Endothelial cell of umbilical vein (primary cell): ENCODE results near the gene CHCHD4. TPM values are rescaled to one million over a fixed set of nuclear protein-coding genes. Genes with fewer than 3 reads are reported as not detected.
A peak's percentile ranks its signal among the peaks of the same experiment; 100 is the strongest.

Experiments used
- BruUV-seq: library from RNA; stranded (reverse); fragments of 400-500 nt; replicated peaks from 2 replicates; lab custom pipeline; 2021; lab: Mats Ljungman, UMichigan
- CTCF ChIA-PET: fragments of 300-600, 350-600 bp; sonication (Branson Sonifier 250); formaldehyde crosslinking; loops from one replicate; lab custom pipeline; 2021; ENCODE audit warnings: antibody characterized with exemption, inconsistent platforms; lab: Charles Lee
- POLR2A ChIA-PET: fragments of 300-600, 350-600 bp; sonication (Branson Sonifier 250); formaldehyde crosslinking; loops from one replicate; lab custom pipeline; 2021; ENCODE audit warnings: antibody characterized with exemption, inconsistent platforms; lab: Charles Lee
- DNase-seq: peaks from one replicate; pipeline ENCODE4 v3.0.0-alpha.2; 2011; ENCODE audit warnings: low read depth, low spot score
- FAIRE-seq: peaks from 2 replicates; lab custom pipeline; 2011; peaks lifted over from hg19 to GRCh38; lab: Jason Lieb, UNC
- H2AFZ ChIP-seq: 2 replicates; pipeline ENCODE4 v1.6.0; 2012; ENCODE audit warnings: low read depth, low read length, control low read depth, inconsistent platforms
- H3K27ac ChIP-seq: 2 replicates; pipeline ENCODE4 v1.5.1; 2011; ENCODE audit warnings: low read depth, mild to moderate bottlenecking, control low read depth, low read length, moderate library complexity; ENCODE audit not compliant: insufficient read depth
- H3K27me3 ChIP-seq, 2 experiments: 2 replicates each; pipeline versions ENCODE4 v1.6.0 to v1.6.1; 2011; ENCODE audit warnings: low read length in 2 of 2, mixed read lengths in 1 of 2; ENCODE audit not compliant: control insufficient read depth in 2 of 2, insufficient read depth in 2 of 2
- H3K36me3 ChIP-seq, 2 experiments: 2 replicates in 1 of 2; 3 replicates in 1 of 2; pipeline ENCODE4 v1.5.1; 2011; ENCODE audit warnings: low read length in 2 of 2, mild to moderate bottlenecking in 1 of 2, moderate library complexity in 1 of 2; ENCODE audit not compliant: control insufficient read depth in 2 of 2, insufficient read depth in 2 of 2; ENCODE audit errors: extremely low read depth in 1 of 2
- H3K4me1 ChIP-seq: 3 replicates; pipeline ENCODE4 v1.5.1; 2011; ENCODE audit warnings: mild to moderate bottlenecking, low read length; ENCODE audit not compliant: control insufficient read depth, insufficient read depth; ENCODE audit errors: extremely low read depth
- H3K4me2 ChIP-seq: 2 replicates; pipeline ENCODE4 v1.6.1; 2011; ENCODE audit warnings: low read length, control low read depth, mixed read lengths; ENCODE audit not compliant: insufficient read depth
- H3K4me3 ChIP-seq, 3 experiments: fragments of 200-600 bp in 1 of 3; sonication (generic), shearing (Covaris generic) in 1 of 3; replicated peaks in 1 of 3; 2 replicates each; pipeline ENCODE4 v1.5.1; 2011 to 2016; ENCODE audit warnings: control low read depth in 3 of 3, low read length in 3 of 3, mild to moderate bottlenecking in 2 of 3, inconsistent platforms in 1 of 3, low read depth in 1 of 3, moderate library complexity in 1 of 3; ENCODE audit not compliant: insufficient read depth in 1 of 3
- H3K79me2 ChIP-seq: 2 replicates; pipeline ENCODE4 v1.6.0; 2012; ENCODE audit warnings: low read length, inconsistent platforms; ENCODE audit not compliant: control insufficient read depth, insufficient read depth
- H3K9ac ChIP-seq: replicated peaks from 2 replicates; pipeline ENCODE3; 2011; ENCODE audit warnings: low read length, control low read depth; ENCODE audit not compliant: insufficient read depth; ENCODE audit errors: extremely low read depth
- H3K9me1 ChIP-seq: replicated peaks from 3 replicates; pipeline ENCODE4 v1.6.0; 2011; ENCODE audit warnings: mild to moderate bottlenecking, low read length; ENCODE audit not compliant: control insufficient read depth, insufficient read depth; ENCODE audit errors: extremely low read depth
- H3K9me3 ChIP-seq: replicated peaks from 2 replicates; pipeline ENCODE4 v1.5.1; 2012; ENCODE audit warnings: low read length, inconsistent platforms; ENCODE audit not compliant: control insufficient read depth, insufficient read depth
- H4K20me1 ChIP-seq: replicated peaks from 2 replicates; pipeline ENCODE3; 2011; ENCODE audit warnings: mild to moderate bottlenecking, low read length; ENCODE audit not compliant: control insufficient read depth, insufficient read depth; ENCODE audit errors: extremely low read depth
- EZH2 ChIP-seq: IDR thresholded peaks from 2 replicates; pipeline ENCODE4 v1.6.1; 2012; ENCODE audit warnings: borderline replicate concordance, low read depth, mild to moderate bottlenecking, moderate library complexity, low read length, inconsistent platforms; ENCODE audit not compliant: severe bottlenecking
- GATA2 ChIP-seq: IDR thresholded peaks from 2 replicates; pipeline ENCODE4 v1.7.0; 2011; ENCODE audit warnings: low read depth, mild to moderate bottlenecking, moderate library complexity, mixed read lengths, low read length; ENCODE audit not compliant: insufficient read length, insufficient read depth
- MYC ChIP-seq: IDR thresholded peaks from one replicate; pipeline ENCODE4 v1.6.1; 2011; ENCODE audit warnings: mild to moderate bottlenecking, low read depth, low read length
- POLR2AphosphoS5 ChIP-seq: IDR thresholded peaks from 2 replicates; pipeline ENCODE4 v1.6.1; 2012; ENCODE audit warnings: low read depth, mild to moderate bottlenecking, control low read depth, low read length, moderate library complexity; ENCODE audit not compliant: insufficient read depth
- dilution Hi-C: fragments of 300-500 bp; cut with MboI; formaldehyde crosslinking; loops from one replicate; pipeline ENCODE4 v1.15.0; 2019; ENCODE audit warnings: low sequenced_read_pairs; ENCODE audit not compliant: extremely low pct_ligation_motif_present
- intact Hi-C: fragments of 100-400 bp; cut with micrococcal nuclease; formaldehyde crosslinking; loops from one replicate; pipeline ENCODE4 v1.10.0; 2022
- polyA plus RNA-seq, 4 experiments: library from polyadenylated mRNA; depleted of rRNA in 3 of 4; stranded (reverse) in 3 of 4; unstranded in 1 of 4; fragments of >200 nt; gene quantifications; 2 replicates each; pipeline versions ENCODE4 v1.2.1 to v1.2.3, GENCODE V29; 2011 to 2012; ENCODE audit warnings: missing spikeins in 1 of 4
- total RNA-seq: library from RNA; stranded (reverse); gene quantifications from 2 replicates; pipeline ENCODE4 v1.2.3, GENCODE V29; 2021
- TF ChIP-seq, protein P1 (sequence below): IDR thresholded peaks from 2 replicates; pipeline ENCODE4 v1.6.1; 2011; ENCODE audit not compliant: insufficient read depth, insufficient read length

The CHCHD4 gene
- total and polyA plus RNA-seq, 2 donors (not counting 3 experiments of a cell fraction or from before 2014, with no cell fraction given): 8.5 to 13.6 TPM

DNA sequence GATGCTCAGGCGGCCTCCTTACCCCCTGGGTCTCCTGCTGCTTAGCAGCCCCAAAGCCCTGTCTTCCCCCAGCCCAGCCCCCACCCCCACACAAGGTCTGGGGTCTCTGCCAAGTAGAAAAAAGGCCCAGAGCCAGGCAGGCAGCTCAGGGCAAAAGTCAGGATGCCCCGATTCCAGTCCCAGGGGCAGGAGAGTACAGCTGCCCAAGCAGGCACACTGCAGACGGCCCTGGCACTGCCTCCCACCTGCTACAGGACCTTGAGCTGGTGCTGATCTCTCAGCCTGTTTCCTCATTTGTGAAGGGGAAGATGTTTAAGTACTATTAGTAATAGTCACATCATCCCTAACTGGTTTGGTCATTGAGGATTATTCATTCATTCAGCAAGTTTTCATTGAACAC lies 12.8 kb upstream of the CHCHD4 start:
- no peaks in the 10 kb centered on the region for H3K27me3 ChIP-seq
- H3K4me1 ChIP-seq: peaks cover 10% of the 10 kb centered on the region
- H2AFZ ChIP-seq: no peak overlapping the region
- CTCF ChIA-PET: no interaction called here
- no peak overlapping the region for H3K9ac ChIP-seq
- TF ChIP-seq, protein P1, sequence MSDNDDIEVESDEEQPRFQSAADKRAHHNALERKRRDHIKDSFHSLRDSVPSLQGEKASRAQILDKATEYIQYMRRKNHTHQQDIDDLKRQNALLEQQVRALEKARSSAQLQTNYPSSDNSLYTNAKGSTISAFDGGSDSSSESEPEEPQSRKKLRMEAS: no peak
- peak; percentile 21 for TF ChIP-seq POLR2AphosphoS5
- H4K20me1 ChIP-seq: no peaks in the 10 kb centered on the region
- no TSS peak for BruUV-seq
- no peak overlapping the region for H3K4me3 ChIP-seq
- H3K4me2 ChIP-seq: no peak overlapping the region
- DNase-seq: no peak
- H3K9me1 ChIP-seq: no peaks in the 10 kb centered on the region
- H3K36me3 ChIP-seq: peaks cover 5 to 62% of the 10 kb centered on the region in 2 experiments
- no peak for FAIRE-seq
- H3K79me2 ChIP-seq: no peaks in the 10 kb centered on the region
- dilution Hi-C loops: no loop called here
- H3K9me3 ChIP-seq: no peaks in the 10 kb centered on the region
- no peak overlapping the region for H3K27ac ChIP-seq
- intact Hi-C loops: no loop called here
- POLR2A ChIA-PET: interaction anchor here (1.5 kb wide), 1 partner anchor 12 kb away, joined by 3 read pairs; the partner anchor contains the start of gene TMEM43

DNA sequence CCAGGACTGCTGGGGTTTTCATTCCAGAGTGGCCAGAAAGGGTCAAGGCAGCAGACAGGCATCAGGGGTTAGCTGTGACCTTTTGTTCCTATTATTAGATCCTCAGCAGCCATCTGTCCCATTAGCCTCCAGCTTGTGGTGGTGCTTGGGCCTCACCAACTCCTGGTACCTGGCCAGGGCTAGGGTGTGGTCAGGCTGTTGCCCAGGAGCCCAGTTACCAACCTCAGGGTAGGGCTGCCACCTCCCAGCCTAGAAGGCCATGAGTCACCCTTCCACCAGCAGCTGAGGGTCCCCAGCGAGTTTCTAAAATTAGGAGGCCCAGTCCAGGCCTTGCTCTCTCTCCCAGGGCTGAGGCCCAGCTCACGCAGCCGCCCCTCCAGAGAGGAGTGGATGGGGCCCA lies 12.3 kb upstream of the CHCHD4 start:
- dilution Hi-C loops: no loop called here
- FAIRE-seq: no peak
- Histone ChIP-seq H3K9me3 (no peaks in the 10 kb centered on the region), H3K4me3 (no peak overlapping the region), H3K9me1 (no peaks in the 10 kb centered on the region), H3K79me2 (no peaks in the 10 kb centered on the region), H3K4me1 (peaks cover 5% of the 10 kb centered on the region), H3K27ac (no peak overlapping the region), H3K4me2 (no peak overlapping the region), H3K9ac (no peak overlapping the region), H3K27me3 (no peaks in the 10 kb centered on the region), H2AFZ (no peak overlapping the region), H4K20me1 (no peaks in the 10 kb centered on the region), H3K36me3 (peaks cover 5 to 66% of the 10 kb centered on the region in 2 experiments)
- CTCF ChIA-PET: no interaction called here
- intact Hi-C loops: no loop called here
- TF ChIP-seq, protein P1: no peak
- TF ChIP-seq POLR2AphosphoS5: no peak
- TF ChIP-seq GATA2: no peak
- TF ChIP-seq MYC: no peak
- no peak for TF ChIP-seq EZH2
- no TSS peak for BruUV-seq
- POLR2A ChIA-PET: interaction anchor here (1.5 kb wide), 1 partner anchor 12 kb away, joined by 3 read pairs; the partner anchor contains the start of gene TMEM43
- DNase-seq: no peak
